GM12873 (cell line): ENCODE measurements around the gene KIAA1549.

Source experiments
- CTCF ChIP-seq: IDR thresholded peaks from 2 replicates; pipeline ENCODE4 v1.5.1; 2012; ENCODE audit warnings: low read depth, mild to moderate bottlenecking, moderate library complexity, low read length, control low read depth; ENCODE audit not compliant: insufficient read depth; ENCODE audit errors: missing control alignments

The KIAA1549 gene

DNA sequence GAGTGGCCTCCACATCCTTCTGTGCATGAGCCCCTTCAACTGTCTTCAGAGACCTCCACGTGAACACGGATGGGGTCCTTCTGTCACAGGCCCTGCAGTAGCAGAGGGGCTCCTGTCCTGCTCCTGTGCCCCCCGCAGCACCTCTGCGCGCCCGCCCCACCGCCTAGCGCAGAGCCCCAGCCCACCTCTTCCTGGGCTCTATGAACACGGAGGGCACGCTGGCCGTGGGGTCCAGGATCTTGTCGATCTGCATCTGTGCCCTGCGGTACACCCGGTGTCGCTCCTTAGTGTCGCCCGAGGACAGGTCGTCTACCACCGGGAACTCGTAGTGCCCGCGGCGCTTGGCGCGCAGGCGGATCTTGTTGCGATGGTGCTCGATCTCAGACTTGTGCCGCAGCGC, 111.8 kb downstream of the KIAA1549 start:
- TF ChIP-seq CTCF = no peak

- no peak for TF ChIP-seq CTCF
Measured at GRCh38 chr7:138868711-138869110, 112.5 kb downstream of the KIAA1549 start.

GRCh38 chr7:138867744-138868143, 113.4 kb downstream of the KIAA1549 start:
- TF ChIP-seq CTCF = no peak

DNA sequence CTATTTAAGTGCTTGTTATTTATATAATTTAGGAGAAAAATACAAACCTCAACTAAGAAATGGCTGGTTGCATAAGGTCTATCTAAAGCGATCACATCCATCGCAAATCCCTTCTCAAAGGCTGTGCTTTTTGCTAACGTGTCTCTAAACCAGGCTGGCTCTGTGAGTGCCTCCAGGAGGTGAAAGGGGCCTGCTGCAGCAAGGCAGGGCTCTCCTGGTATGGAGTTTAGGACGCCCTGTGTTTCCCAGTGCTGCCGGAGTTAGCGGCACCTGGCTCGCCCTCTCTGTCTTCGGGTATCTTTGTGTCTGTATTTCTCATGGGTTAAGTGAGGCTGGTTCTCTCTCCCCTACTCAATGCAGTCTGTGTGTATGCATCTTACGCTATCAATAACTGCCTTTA, 114.8 kb downstream of the KIAA1549 start:
- TF ChIP-seq CTCF = no peak

DNA sequence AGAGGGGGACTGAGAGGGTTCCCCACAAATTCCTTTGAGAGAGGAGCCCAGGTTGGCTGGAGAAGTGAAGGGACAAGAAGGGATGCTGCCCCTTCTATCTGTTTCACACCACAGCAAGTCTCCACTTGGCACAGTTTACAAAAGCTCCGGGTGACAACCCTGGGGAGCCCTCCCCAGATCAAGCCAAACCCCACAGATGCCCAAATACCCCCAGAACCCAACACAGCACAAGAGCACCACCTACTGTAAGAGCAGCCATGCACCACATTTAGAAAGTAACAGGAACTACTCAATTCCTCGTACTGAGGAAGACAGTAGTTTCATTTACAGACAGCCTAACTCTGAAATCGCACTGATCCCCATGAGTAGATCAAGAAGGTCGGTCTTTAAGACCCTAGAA, 115.3 kb downstream of the KIAA1549 start:
- TF ChIP-seq CTCF = peak; percentile 56

- TF ChIP-seq CTCF = no peak
Measured at GRCh38 chr7:138864667-138865066, 116.5 kb downstream of the KIAA1549 start.

DNA sequence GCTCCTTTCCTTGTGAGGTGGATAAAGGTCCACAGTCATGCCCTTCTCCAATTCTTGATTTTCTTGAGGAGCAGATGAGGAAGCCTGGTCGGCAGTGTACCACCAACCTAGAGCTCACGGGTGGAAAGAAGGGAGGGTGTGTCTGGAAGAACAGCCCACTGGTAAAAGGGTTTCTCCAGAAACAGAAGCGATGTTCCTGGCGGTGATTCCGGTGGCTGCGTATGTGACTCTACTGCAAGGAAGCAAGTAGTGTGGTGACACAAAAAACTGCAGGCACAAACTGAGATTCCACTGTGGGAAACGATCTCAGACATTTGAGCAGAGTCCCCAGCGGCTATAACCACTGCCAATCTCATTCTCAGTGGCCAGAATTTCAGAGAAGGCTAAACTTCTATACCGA, 117.3 kb downstream of the KIAA1549 start:
- no peak for TF ChIP-seq CTCF
